Upper lobe of left lung (tissue), 6 donors: ENCODE data around the gene GABARAPL2. TPM values are rescaled to one million over a fixed set of nuclear protein-coding genes. Genes with fewer than 3 reads are reported as not detected.
A peak's percentile ranks its signal among the peaks of the same experiment; 100 is the strongest.

Experiments used
- ATAC-seq, 2 donors: fragments of 200-7000 bp; cut with Tn5 transposase; one replicate each; pipeline ENCODE4 v1.9.1; 2022; ENCODE audit warnings: mild to moderate bottlenecking in 2 of 2, moderate library complexity in 2 of 2; ENCODE audit not compliant: low FRiP score in 2 of 2
- DNase-seq, 2 donors: peaks; one replicate each; pipeline ENCODE4 v3.0.0-alpha.2; 2019 to 2020
- H3K27ac ChIP-seq, 4 donors: fragments of 200-600 bp; sonication (generic); one replicate each; pipeline ENCODE4 v1.5.1; 2016 to 2019
- H3K27me3 ChIP-seq, 4 donors: fragments of 200-600 bp; sonication (generic); one replicate each; pipeline ENCODE4 v1.5.1; 2017 to 2019
- H3K36me3 ChIP-seq, 4 donors: fragments of 200-600 bp; sonication (generic); one replicate each; pipeline ENCODE4 v1.5.1; 2016 to 2019
- H3K4me1 ChIP-seq, 4 donors: fragments of 200-600 bp; sonication (generic); one replicate each; pipeline ENCODE4 v1.5.1; 2018 to 2019
- H3K4me3 ChIP-seq, 4 donors: fragments of 200-600 bp; sonication (generic); one replicate each; pipeline ENCODE4 v1.5.1; 2017 to 2019; ENCODE audit warnings: mild to moderate bottlenecking in 2 of 4, moderate library complexity in 1 of 4
- H3K9me3 ChIP-seq, 4 donors: fragments of 200-600 bp; sonication (generic); one replicate each; pipeline ENCODE4 v1.5.1; 2018 to 2019
- CTCF ChIP-seq, 6 experiments: fragments of 450-650 bp in 4 of 6; fragments of 200-600 bp in 2 of 6; sonication (generic) in 2 of 6; IDR thresholded peaks; one replicate each; pipeline ENCODE4 v1.5.1; 2016 to 2019; ENCODE audit warnings: antibody characterized with exemption in 6 of 6
- EP300 ChIP-seq, 4 donors: sonication (generic); formaldehyde crosslinking; IDR thresholded peaks; one replicate each; pipeline ENCODE4 v1.5.1; 2017; ENCODE audit warnings: antibody characterized with exemption in 4 of 4, control low read depth in 2 of 4
- POLR2A ChIP-seq, 4 donors: fragments of 450-650 bp; IDR thresholded peaks; one replicate each; pipeline ENCODE4 v1.5.1; 2016 to 2017; ENCODE audit warnings: antibody characterized with exemption in 4 of 4, mild to moderate bottlenecking in 2 of 4
- POLR2AphosphoS5 ChIP-seq, 2 donors: sonication (generic); formaldehyde crosslinking; IDR thresholded peaks; one replicate each; pipeline ENCODE4 v1.5.1; 2017; ENCODE audit warnings: antibody characterized with exemption in 2 of 2
- WGBS, 2 donors: methylation state at CpG; one replicate each; pipeline ENCODE4 v1.1.5; 2017 to 2018; 5-methylcytosine and 5-hydroxymethylcytosine counted together
- total RNA-seq, 6 donors: library from RNA; depleted of rRNA in 4 of 6; stranded (reverse); fragments of >200 nt in 4 of 6; gene quantifications; one replicate each; pipeline versions ENCODE4 v1.1.0 to v1.2.1, GENCODE V29; 2016 to 2021
- donor health status: DM: no; HTN: no; CAD: no; lungs with moderate emphysema.
- donor health status: DM: no; HTN: yes; CAD: no; lungs with severe emphysema.

The GABARAPL2 gene
- total RNA-seq, 6 donors from 2014 or later, result 14.7 to 103 (median 81.1) TPM

GRCh38 chr16:75529056-75529905 is 36.9 kb upstream of the GABARAPL2 start:
- H3K4me3 ChIP-seq, result no peak overlapping the region
- H3K4me1 ChIP-seq, result no peaks in the 10 kb centered on the region
- H3K9me3 ChIP-seq, result no peaks in the 10 kb centered on the region
- no peaks in the 10 kb centered on the region for H3K36me3 ChIP-seq
- no peaks in the 10 kb centered on the region for H3K27me3 ChIP-seq
- TF ChIP-seq POLR2A (IDR thresholded peaks at IDR 0.05), result no peak
- no peak for TF ChIP-seq CTCF (IDR thresholded peaks at IDR 0.05)
- TF ChIP-seq POLR2AphosphoS5 (IDR thresholded peaks at IDR 0.05), result no peak
- TF ChIP-seq EP300 (IDR thresholded peaks at IDR 0.05), result no peak
- peak in 1 of 2 donors; percentile 17 for ATAC-seq
- peak in 1 of 2 donors; percentile 83 for DNase-seq
- WGBS, 2 donors, result 94 to 98% methylated on average over 69 to 81 of the region's 81 CpGs
- H3K27ac ChIP-seq, result no peak overlapping the region

- Histone ChIP-seq H3K4me1 (no peaks in the 10 kb centered on the region), H3K4me3 (no peak overlapping the region), H3K36me3 (no peaks in the 10 kb centered on the region), H3K9me3 (no peaks in the 10 kb centered on the region), H3K27ac (no peak overlapping the region), H3K27me3 (no peaks in the 10 kb centered on the region)
- ATAC-seq, result no peak
- 96% methylated on average over 16 to 29 of the region's 29 CpGs for WGBS, 2 donors
- TF ChIP-seq EP300 (IDR thresholded peaks at IDR 0.05), result no peak
- TF ChIP-seq CTCF (IDR thresholded peaks at IDR 0.05), result no peak
- no peak for TF ChIP-seq POLR2AphosphoS5 (IDR thresholded peaks at IDR 0.05)
- TF ChIP-seq POLR2A (IDR thresholded peaks at IDR 0.05), result no peak
- DNase-seq, result peak in 1 of 2 donors; percentile 67
Measured at GRCh38 chr16:75529959-75530358, 36.2 kb upstream of the GABARAPL2 start.

- TF ChIP-seq POLR2AphosphoS5 (IDR thresholded peaks at IDR 0.05), result no peak
- TF ChIP-seq CTCF (IDR thresholded peaks at IDR 0.05), result no peak
- TF ChIP-seq POLR2A (IDR thresholded peaks at IDR 0.05), result no peak
- no peak for TF ChIP-seq EP300 (IDR thresholded peaks at IDR 0.05)
- Histone ChIP-seq H3K4me3 (no peak overlapping the region), H3K36me3 (no peaks in the 10 kb centered on the region), H3K27me3 (no peaks in the 10 kb centered on the region), H3K9me3 (no peaks in the 10 kb centered on the region), H3K27ac (no peak overlapping the region), H3K4me1 (no peaks in the 10 kb centered on the region)
- DNase-seq (no peak), ATAC-seq (no peak)
- 86 to 90% methylated on average over 8 of the region's 8 CpGs for WGBS, 2 donors
Measured at GRCh38 chr16:75532142-75532765, 33.9 kb upstream of the GABARAPL2 start.

GRCh38 chr16:75532791-75533190 is 33.4 kb upstream of the GABARAPL2 start:
- no peak overlapping the region for H3K4me3 ChIP-seq
- no peaks in the 10 kb centered on the region for H3K27me3 ChIP-seq
- 80 to 86% methylated on average over 1 to 2 of the region's 2 CpGs for WGBS, 2 donors
- H3K27ac ChIP-seq, result no peak overlapping the region
- no peaks in the 10 kb centered on the region for H3K4me1 ChIP-seq
- H3K9me3 ChIP-seq, result no peaks in the 10 kb centered on the region
- TF ChIP-seq CTCF (IDR thresholded peaks at IDR 0.05) (no peak), POLR2AphosphoS5 (IDR thresholded peaks at IDR 0.05) (no peak), EP300 (IDR thresholded peaks at IDR 0.05) (no peak), POLR2A (IDR thresholded peaks at IDR 0.05) (no peak)
- H3K36me3 ChIP-seq, result no peaks in the 10 kb centered on the region
- DNase-seq, result no peak
- no peak for ATAC-seq
